Heart right ventricle (tissue), 16 donors: ENCODE measurements around the gene B4GALT5. TPM values are rescaled to one million over a fixed set of nuclear protein-coding genes. Genes with fewer than 3 reads are reported as not detected.
"Not testable (repeated sequence)": the region's sequence is repeated elsewhere in the genome, so short reads cannot be mapped to it uniquely, and the experiment has no call there.

Source experiments
- ATAC-seq, 8 donors: fragments of 200-7000 bp; cut with Tn5 transposase; one replicate each; pipeline ENCODE4 v1.9.1; 2020; ENCODE audit warnings: mild to moderate bottlenecking in 8 of 8, moderate library complexity in 8 of 8, moderate number of reproducible peaks in 1 of 8
- DNase-seq, 2 donors: peaks; one replicate each; pipeline ENCODE4 v3.0.0-alpha.2; 2020
- H3K27ac ChIP-seq, 10 donors: fragments of 200-600 bp; sonication (generic) in 2 of 10; one replicate each; pipeline versions ENCODE4 v1.5.0 to v1.8.0; 2020 to 2022; ENCODE audit warnings: mild to moderate bottlenecking in 3 of 10
- H3K27me3 ChIP-seq, 7 donors: fragments of 200-600 bp; one replicate each; pipeline ENCODE4 v1.8.0; 2021 to 2022; ENCODE audit warnings: mild to moderate bottlenecking in 2 of 7
- H3K36me3 ChIP-seq, 9 donors: fragments of 200-600 bp; sonication (generic) in 1 of 9; one replicate each; pipeline versions ENCODE4 v1.5.0 to v1.8.0; 2020 to 2022; ENCODE audit warnings: mild to moderate bottlenecking in 2 of 9
- H3K4me1 ChIP-seq, 9 donors: fragments of 200-600 bp; sonication (generic) in 1 of 9; one replicate each; pipeline versions ENCODE4 v1.5.0 to v1.8.0; 2020 to 2022; ENCODE audit warnings: mild to moderate bottlenecking in 4 of 9
- H3K4me3 ChIP-seq, 10 donors: fragments of 200-600 bp; sonication (generic) in 2 of 10; one replicate each; pipeline versions ENCODE4 v1.5.0 to v1.8.0; 2020 to 2022; ENCODE audit warnings: mild to moderate bottlenecking in 7 of 10, moderate library complexity in 2 of 10
- H3K9me3 ChIP-seq, 11 donors: fragments of 200-600 bp in 10 of 11; sonication (generic) in 2 of 11; one replicate each; pipeline versions ENCODE4 v1.5.0 to v1.8.0; 2013 to 2022; ENCODE audit warnings: mild to moderate bottlenecking in 2 of 11, control low read depth in 1 of 11, moderate library complexity in 1 of 11
- WGBS, 2 donors: extraction: QIAGEN DNeasy Blood & Tissue Kit; methylation state at CpG; one replicate each; pipeline ENCODE4 v1.1.7; 2013; ENCODE audit warnings: inconsistent platforms in 1 of 2; 5-methylcytosine and 5-hydroxymethylcytosine counted together
- intact Hi-C, 10 donors: fragments of 100-400 bp; cut with DNase I; formaldehyde crosslinking; loops; one replicate each; pipeline versions ENCODE4 v1.11.1 to v1.14.2; 2022
- polyA plus RNA-seq, 2 donors: library from polyadenylated mRNA; stranded (reverse); fragments of 200-250 nt; gene quantifications; one replicate each; pipeline ENCODE4 v1.2.3, GENCODE V29; 2013
- total RNA-seq, 10 donors: library from RNA; stranded (reverse); fragmentation: NEBNext Ultra II Directional in 3 of 10; extraction: Animal tissue kit (Norgen Biotek cat#: 25700) in 3 of 10; gene quantifications; one replicate each; pipeline versions ENCODE4 v1.2.1 to v1.2.4, GENCODE V29; 2021 to 2023
- TF ChIP-seq, protein P1 (sequence below), 9 donors: fragments of 200-600 bp; sonication (generic) in 2 of 9; IDR thresholded peaks; one replicate each; pipeline versions ENCODE4 v1.5.0 to v1.8.0; 2021 to 2022; ENCODE audit warnings: antibody characterized with exemption in 9 of 9, mild to moderate bottlenecking in 5 of 9, moderate library complexity in 1 of 9
- donor health status: Arrhythmogenic right ventricular cardiomyopathy.
- donor health status: ischemic (EF 13 %, LVEDD 7.1; RV severe dilation, severe dysfunction).
- donor health status: healthy with polysubstance abuse.
- donor health status: DM: no; HTN: yes; CAD: no.
- donor health status: DM: no; HTN: no; CAD: no.
- donor health status: ischemic (EF 25% LVEDD 6.9; RV normal size, moderate dysfunction).
- donor health status: ischemic (EF 25% LVEDD 5.7; RV mildly dilated, moderate dysfunction).
- donor health status: healthy.
- donor health status: DM: yes; HTN: yes; CAD: no.
- donor health status: Ischemic cardiomyopathy.
- donor health status: ischemic (EF 35%, LVEDD 5.7; RV mildly dilated, moderate dysfunction).
- donor health status: nonischemic (EF 11% LVEDD 7.7; RV severe dilation, severe dysfunction).
- donor health status: DM: yes; HTN: yes; CAD: no.
- donor health status: PGD.
- donor health status: ischemic (EF 29% LVEDD 5.4; RV normal size, mild dysfunction).
- donor health status: nonischemic (EF 23%, LVEDD 6.1; RV moderate dilation, normal function).

B4GALT5 gene
- total and polyA plus RNA-seq, 12 donors, result 7.4 to 61.6 (median 29.6) TPM

DNA sequence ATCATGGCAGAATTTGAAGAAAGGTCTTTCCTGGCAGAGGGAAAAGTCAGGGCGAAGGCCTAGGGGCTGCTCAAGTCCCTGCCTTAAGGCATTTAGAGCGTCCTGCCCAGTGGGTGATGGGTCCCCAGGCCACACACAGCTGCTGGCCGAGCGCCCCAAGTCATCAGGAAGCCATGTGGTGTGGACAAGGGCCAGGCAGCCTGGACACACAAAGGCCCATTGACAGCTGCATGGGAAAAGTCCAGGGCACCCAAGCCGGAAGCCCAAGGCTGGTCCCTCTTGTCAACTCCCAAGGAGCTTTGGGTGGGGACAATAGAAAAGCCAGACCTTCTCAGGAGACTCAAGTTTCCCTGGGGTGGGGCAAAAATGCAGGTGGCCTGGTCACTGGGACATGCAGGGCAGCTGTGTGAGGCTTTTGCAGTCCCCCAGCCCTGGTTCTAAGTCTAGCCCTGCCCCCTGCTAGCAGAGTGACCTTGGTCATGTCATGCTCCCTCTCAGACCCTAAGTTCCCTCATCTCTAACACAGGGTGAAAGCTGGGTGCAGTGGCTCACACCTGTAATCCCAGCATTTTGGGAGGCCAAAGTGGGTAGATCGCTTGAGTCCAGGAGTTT lies 101.4 kb downstream of the B4GALT5 start:
- peak; percentile 52 to 66 for DNase-seq
- peaks cover 0 to 16% (median 3%) of the 10 kb centered on the region in 7 donors for H3K27me3 ChIP-seq
- H3K9me3 ChIP-seq, result no peaks in the 10 kb centered on the region
- H3K4me3 ChIP-seq, result no peak overlapping the region
- no peaks in the 10 kb centered on the region for H3K36me3 ChIP-seq
- TF ChIP-seq, protein P1, sequence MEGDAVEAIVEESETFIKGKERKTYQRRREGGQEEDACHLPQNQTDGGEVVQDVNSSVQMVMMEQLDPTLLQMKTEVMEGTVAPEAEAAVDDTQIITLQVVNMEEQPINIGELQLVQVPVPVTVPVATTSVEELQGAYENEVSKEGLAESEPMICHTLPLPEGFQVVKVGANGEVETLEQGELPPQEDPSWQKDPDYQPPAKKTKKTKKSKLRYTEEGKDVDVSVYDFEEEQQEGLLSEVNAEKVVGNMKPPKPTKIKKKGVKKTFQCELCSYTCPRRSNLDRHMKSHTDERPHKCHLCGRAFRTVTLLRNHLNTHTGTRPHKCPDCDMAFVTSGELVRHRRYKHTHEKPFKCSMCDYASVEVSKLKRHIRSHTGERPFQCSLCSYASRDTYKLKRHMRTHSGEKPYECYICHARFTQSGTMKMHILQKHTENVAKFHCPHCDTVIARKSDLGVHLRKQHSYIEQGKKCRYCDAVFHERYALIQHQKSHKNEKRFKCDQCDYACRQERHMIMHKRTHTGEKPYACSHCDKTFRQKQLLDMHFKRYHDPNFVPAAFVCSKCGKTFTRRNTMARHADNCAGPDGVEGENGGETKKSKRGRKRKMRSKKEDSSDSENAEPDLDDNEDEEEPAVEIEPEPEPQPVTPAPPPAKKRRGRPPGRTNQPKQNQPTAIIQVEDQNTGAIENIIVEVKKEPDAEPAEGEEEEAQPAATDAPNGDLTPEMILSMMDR (IDR thresholded peaks at IDR 0.05), result no peak
- peaks cover 4 to 31% (median 23%) of the 10 kb centered on the region in 9 donors for H3K4me1 ChIP-seq
- 54 to 64% methylated on average over 6 of the region's 6 CpGs for WGBS, 2 donors
- peak overlapping the region in 9 of 10 donors; percentile 5 to 77 (median 44) for H3K27ac ChIP-seq
- intact Hi-C loops, result loop anchor here (2.0 to 10.0 kb wide), 10 partner anchors 100 to 315 kb away; partner anchors contain the start of genes SLC9A8 (in 4 of the 10), B4GALT5 (in 3 of the 10) and SPATA2 (in 1 of the 10)
- peak; percentile 48 to 67 (median 64) for ATAC-seq

DNA sequence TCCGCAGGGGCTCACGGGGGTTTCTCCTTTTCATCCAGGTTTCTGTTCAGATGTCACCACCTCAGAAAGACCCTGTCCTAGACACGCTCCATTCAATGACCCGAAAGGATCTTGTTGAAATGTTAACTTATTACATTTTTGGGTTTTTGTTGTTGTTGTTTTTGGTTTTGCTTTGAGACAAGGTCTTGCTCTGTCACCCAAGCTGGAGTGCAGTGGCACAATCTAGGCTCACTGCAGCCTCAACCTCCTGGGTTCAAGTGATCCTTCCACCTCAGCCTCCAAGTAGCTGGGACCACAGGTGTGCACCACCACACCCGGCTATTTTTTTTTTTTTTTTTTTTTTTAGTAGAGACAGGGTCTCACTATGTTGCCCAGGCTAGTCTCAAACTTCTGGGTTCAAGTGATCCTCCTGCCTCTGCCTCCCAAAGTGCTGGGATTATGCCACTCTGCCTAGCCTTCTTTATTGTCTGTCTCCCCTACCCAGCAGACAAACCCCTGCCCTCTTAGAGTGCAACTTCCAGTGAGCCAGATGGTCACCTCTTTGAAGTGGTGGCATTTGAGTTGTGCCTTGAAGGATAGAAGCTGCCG lies 102.0 kb downstream of the B4GALT5 start:
- not testable (repeated sequence) for H3K9me3 ChIP-seq, ATAC-seq, H3K36me3 ChIP-seq, DNase-seq
- Histone ChIP-seq H3K4me1 (peaks cover 4 to 31% (median 23%) of the 10 kb centered on the region in 9 donors), H3K4me3 (peak overlapping the region in 4 of 10 donors; percentile 16 to 33 (median 26)), H3K27me3 (peaks cover 0 to 16% (median 3%) of the 10 kb centered on the region in 7 donors), H3K27ac (peak overlapping the region in 9 of 10 donors; percentile 12 to 77 (median 43))
- intact Hi-C loops, result loop anchor here (1.0 to 10.0 kb wide), 16 partner anchors 101 to 317 kb away; partner anchors contain the start of genes SLC9A8 (in 5 of the 10), B4GALT5 (in 3 of the 10) and SPATA2 (in 1 of the 10)
- WGBS, 2 donors, result 69 to 70% methylated on average over 6 of the region's 6 CpGs

DNA sequence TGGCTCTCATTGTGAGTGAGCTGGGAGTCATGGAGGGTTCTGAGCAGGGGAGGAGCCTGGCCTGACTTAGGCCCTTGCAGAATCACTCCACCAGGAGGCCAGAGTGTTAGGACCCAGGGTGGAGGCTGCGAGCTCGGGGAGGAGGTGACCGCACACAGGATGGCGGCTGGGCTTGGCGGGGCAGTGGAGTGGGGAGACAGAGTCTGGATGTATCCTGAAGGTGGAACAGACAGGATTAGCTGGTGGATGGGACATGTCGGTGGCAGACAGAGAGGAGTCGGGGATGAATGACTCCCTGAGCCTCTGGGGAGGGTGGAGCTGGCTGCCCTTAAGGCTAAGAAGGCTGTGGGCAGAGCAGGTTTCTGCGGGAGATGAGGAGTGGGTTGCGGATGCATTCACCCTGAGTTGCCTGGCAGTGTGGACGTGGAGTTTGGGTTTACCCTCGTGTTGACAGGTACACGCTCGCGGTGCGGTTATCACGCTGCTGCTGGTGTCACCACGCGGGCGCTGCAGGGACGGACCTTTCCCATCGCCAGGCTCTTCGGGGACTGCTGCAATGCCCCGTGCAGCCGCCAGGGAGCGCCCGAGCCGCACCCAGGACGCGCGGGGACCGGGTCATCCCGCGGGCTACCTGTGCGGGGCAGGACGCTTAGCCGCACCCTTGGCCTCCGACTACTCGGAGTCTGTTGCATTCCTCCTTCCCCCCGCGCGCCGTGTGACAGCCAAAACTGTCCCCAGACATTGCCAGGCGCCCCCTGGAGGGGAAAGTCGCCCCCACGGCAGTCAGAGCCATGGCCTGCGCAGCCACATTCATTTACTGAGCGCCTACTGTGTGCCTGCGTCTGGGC lies 102.8 kb downstream of the B4GALT5 start:
- intact Hi-C loops, result loop anchor here (1.0 to 10.0 kb wide), 16 partner anchors 101 to 318 kb away; partner anchors contain the start of genes SLC9A8 (in 5 of the 10), B4GALT5 (in 3 of the 10) and SPATA2 (in 1 of the 10)
- TF ChIP-seq, protein P1 (IDR thresholded peaks at IDR 0.05), result peak; percentile 99 to 100 (median 100)
- no peaks in the 10 kb centered on the region for H3K36me3 ChIP-seq
- DNase-seq (peak; percentile 63 to 81), ATAC-seq (peak; percentile 61 to 85 (median 74))
- H3K9me3 ChIP-seq, result no peaks in the 10 kb centered on the region
- peak overlapping the region in 4 of 10 donors; percentile 16 to 33 (median 26) for H3K4me3 ChIP-seq
- peaks cover 0 to 16% (median 3%) of the 10 kb centered on the region in 7 donors for H3K27me3 ChIP-seq
- peaks cover 4 to 30% (median 22%) of the 10 kb centered on the region in 9 donors for H3K4me1 ChIP-seq
- H3K27ac ChIP-seq, result peak overlapping the region in 4 of 10 donors; percentile 30 to 77 (median 52)
- WGBS, 2 donors, result 15 to 16% methylated on average over 48 of the region's 48 CpGs

DNA sequence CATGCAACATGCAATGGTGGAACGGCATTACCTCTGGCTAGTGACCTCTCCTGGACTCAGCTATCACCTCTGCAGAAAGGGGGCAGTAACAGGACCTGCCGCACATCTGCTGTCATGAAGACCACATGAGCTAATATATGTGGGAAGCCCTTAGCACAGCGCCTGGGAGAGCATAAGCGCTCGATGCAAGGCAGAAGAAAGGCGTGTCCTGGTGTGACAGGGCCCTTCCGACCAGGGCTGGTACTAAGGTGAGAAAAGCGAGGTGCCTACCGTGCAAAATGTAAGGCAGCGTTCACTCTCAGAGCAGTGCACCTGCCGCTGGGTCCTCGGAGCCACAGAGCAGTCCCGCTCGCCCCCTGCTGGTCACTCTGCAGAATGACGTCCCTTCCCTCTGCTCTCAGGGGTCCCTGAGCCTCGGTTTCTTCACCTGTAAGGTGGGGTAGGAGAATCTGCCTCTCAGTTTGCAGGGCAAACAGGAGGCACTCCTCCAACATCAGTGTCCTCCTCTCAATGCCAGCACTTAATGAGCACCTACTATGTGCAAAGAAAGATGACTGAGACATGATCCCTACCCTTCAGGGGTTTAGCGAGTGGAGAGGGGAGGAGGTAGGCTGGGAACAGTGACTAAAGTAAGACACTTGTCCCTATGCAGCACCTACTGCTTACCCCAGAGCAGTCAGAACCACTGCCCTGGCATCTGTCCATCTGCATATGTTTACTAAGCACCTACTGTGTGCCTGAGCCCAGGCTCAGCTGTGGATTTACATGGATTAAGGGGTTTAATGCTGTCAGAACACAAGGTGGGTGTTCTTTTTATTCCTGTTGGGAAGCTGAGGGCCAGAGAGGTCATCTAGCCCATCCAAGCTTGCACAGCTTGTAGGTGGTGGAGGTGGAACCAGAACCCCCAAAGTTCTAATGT lies 104.7 kb downstream of the B4GALT5 start:
- Histone ChIP-seq H3K36me3 (no peaks in the 10 kb centered on the region), H3K27me3 (peaks cover 0 to 16% (median 3%) of the 10 kb centered on the region in 7 donors), H3K27ac (no peak overlapping the region), H3K4me3 (no peak overlapping the region), H3K9me3 (no peaks in the 10 kb centered on the region), H3K4me1 (peaks cover 4 to 27% (median 19%) of the 10 kb centered on the region in 9 donors)
- TF ChIP-seq, protein P1 (IDR thresholded peaks at IDR 0.05), result peak; percentile 94 to 99 (median 96)
- ATAC-seq (peak in 7 of 8 donors; percentile 32 to 73 (median 59)), DNase-seq (peak; percentile 44 to 68)
- WGBS, 2 donors, result 6 to 9% methylated on average over 17 of the region's 17 CpGs
- intact Hi-C loops, result loop anchor here (1.0 to 10.0 kb wide), 9 partner anchors 66 to 279 kb away; no protein-coding TSS in a partner anchor
